M059J (cell line): Measurements from ENCODE around the gene MACROD2. TPM values are rescaled to one million over a fixed set of nuclear protein-coding genes. Genes with fewer than 3 reads are reported as not detected.

ENCODE experiments used
- total RNA-seq: library from RNA; depleted of rRNA; stranded (reverse); fragments of >200 nt; shearing (Covaris generic); gene quantifications from 2 replicates; pipeline ENCODE4 v1.2.3, GENCODE V29; 2014; rRNA removed

Gene MACROD2
- total RNA-seq, 1 experiment from 2014 or later, result 1.8 TPM

Other genes with a start within 250 kb of the MACROD2 start
- gene ESF1, start 210.6 kb upstream of the MACROD2 start, total RNA-seq, result 9.5 and 16.1 TPM in 2 replicates
- 27.6 and 43.6 TPM in 2 replicates for gene NDUFAF5, start 210.5 kb upstream of the MACROD2 start, total RNA-seq
- gene SEL1L2, start 4.9 kb upstream of the MACROD2 start, total RNA-seq, result not detected in 2 replicates